DND-41 (cell line): Measurements from ENCODE around the gene MAPKAPK3.

Source experiments
- EZH2 ChIP-seq: IDR thresholded peaks from 3 replicates; pipeline ENCODE4 v1.6.1; 2012; ENCODE audit warnings: borderline replicate concordance, low read depth, mild to moderate bottlenecking, moderate library complexity, low read length, inconsistent platforms; ENCODE audit not compliant: severe bottlenecking
- TF ChIP-seq, protein P1 (sequence below): IDR thresholded peaks from 2 replicates; pipeline ENCODE4 v1.5.1; 2012; ENCODE audit warnings: borderline replicate concordance, low read length, moderate library complexity, mild to moderate bottlenecking; ENCODE audit not compliant: poor library complexity, severe bottlenecking; ENCODE audit errors: extremely low read depth

GRCh38 chr3:50585919-50586762, 30.8 kb upstream of the MAPKAPK3 start:
- TF ChIP-seq, protein P1, sequence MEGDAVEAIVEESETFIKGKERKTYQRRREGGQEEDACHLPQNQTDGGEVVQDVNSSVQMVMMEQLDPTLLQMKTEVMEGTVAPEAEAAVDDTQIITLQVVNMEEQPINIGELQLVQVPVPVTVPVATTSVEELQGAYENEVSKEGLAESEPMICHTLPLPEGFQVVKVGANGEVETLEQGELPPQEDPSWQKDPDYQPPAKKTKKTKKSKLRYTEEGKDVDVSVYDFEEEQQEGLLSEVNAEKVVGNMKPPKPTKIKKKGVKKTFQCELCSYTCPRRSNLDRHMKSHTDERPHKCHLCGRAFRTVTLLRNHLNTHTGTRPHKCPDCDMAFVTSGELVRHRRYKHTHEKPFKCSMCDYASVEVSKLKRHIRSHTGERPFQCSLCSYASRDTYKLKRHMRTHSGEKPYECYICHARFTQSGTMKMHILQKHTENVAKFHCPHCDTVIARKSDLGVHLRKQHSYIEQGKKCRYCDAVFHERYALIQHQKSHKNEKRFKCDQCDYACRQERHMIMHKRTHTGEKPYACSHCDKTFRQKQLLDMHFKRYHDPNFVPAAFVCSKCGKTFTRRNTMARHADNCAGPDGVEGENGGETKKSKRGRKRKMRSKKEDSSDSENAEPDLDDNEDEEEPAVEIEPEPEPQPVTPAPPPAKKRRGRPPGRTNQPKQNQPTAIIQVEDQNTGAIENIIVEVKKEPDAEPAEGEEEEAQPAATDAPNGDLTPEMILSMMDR, result no peak
- TF ChIP-seq EZH2, result no peak
